Cardiac septum (tissue), 1 donor: ENCODE measurements around the gene RHOJ. TPM values are rescaled to one million over a fixed set of nuclear protein-coding genes. Genes with fewer than 3 reads are reported as not detected.
"Not testable (repeated sequence)": the region's sequence is repeated elsewhere in the genome, so short reads cannot be mapped to it uniquely, and the experiment has no call there.

Experiments
- DNase-seq: peaks from one replicate; pipeline ENCODE4 v3.0.0-alpha.2; 2020; ENCODE audit warnings: low spot score
- intact Hi-C: fragments of 100-400 bp; cut with DNase I; formaldehyde crosslinking; loops from one replicate; pipeline ENCODE4 v1.14.0; 2022
- long read RNA-seq: library from polyadenylated mRNA; unstranded; transcript quantifications from one replicate; pipeline ENCODE4 v2.0.0, GENCODE V29; 2021
- total RNA-seq: library from RNA; stranded (reverse); fragmentation: NEBNext Ultra II Directional; extraction: Animal tissue kit (Norgen Biotek cat#: 25700); gene quantifications from one replicate; pipeline ENCODE4 v1.2.1, GENCODE V29; 2021
- donor health status: DM: no; HTN: no; CAD: no.

RHOJ gene
- 14.7 TPM for total RNA-seq
- long read RNA-seq, partial matches to known transcripts = 2 of 13 reads
- long read RNA-seq, other reads (novel, unspliced or antisense) = 8 of 13 reads

DNA sequence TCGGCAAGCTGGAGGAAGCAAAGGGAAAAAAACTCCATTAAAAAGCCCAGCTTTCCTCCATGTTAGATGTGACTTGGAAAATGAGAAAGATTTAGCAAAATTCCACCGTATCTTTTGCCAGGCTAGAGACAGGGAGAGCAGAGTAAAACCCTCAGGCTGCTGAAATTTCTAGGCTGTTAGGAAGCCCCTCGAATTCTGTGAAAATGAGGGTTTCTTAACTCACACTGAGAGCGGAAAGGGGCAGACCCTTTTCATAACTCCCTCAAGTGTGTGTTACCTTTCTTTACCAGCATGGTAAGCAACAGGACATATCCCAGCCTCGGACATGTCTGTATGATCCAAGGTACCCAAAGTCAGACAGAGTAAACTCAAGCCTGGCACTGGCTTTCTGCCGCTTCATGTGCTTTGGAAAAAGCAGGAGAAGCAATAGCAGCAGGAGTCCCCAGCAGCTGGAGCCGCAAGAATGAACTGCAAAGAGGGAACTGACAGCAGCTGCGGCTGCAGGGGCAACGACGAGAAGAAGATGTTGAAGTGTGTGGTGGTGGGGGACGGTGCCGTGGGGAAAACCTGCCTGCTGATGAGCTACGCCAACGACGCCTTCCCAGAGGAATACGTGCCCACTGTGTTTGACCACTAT lies at the start of gene RHOJ:
Gene RHOJ, plus strand, starts transcription at position 37 of the 637 bp plus-strand sequence. Its CDS starts 427 bp downstream, at position 464.
- no peak for DNase-seq
- intact Hi-C loops = loop anchor here (1.0 kb wide), 1 partner anchor 21 kb away; no protein-coding TSS in a partner anchor

DNA sequence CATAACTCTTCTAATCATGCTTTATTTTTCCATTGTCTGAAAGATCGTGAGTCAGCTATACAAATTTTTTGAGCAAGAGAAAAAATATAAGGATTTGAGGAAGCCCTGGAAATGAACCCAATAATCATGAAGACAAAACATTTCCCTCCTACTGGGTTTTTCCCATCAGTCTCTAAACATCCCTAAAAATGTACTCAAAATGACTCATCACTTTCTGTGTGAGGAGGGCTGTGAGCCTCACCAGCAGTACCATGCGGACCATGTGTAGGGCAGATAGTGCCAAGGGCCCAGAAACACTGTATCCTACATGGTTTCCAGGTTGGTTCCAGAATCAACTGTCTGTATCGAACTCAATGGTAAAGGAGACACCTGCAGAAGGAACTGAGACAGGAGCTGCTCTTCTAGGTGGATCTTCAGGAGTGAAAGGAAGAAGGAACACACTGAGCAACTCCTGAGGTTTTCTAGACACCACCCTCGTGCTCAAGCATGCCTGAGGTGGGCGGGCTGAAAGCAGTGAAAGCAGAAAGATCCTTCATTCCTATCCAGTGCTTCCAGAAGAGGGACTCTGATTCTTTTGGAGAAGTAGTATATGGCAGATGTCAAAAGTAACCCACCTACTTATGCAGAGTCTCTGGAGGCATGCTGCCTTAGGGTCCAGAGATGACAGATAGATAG lies 48.6 kb upstream of the RHOJ start:
- DNase-seq = no peak
- intact Hi-C loops = no loop called here

DNA sequence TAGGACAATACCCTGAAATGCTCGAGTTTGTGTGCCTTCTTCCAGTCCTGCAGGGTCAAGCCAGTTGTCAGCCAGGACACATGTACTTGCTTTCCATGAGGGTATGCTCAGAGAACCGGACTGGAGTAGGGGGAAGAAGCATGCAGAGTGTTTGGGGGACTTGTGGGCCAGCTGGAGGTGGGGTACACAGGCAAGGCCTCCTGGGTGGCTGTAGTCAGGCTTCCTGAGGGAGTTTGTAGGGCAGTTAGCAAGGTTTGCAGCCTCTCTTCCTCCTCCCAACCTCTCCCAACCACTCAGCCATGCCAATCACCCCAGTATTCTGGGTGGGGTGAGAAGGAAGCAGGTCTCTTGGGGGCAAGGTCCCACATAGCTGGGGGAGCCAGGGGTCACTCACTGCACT lies 47.0 kb upstream of the RHOJ start:
- intact Hi-C loops = no loop called here
- no peak for DNase-seq

DNA sequence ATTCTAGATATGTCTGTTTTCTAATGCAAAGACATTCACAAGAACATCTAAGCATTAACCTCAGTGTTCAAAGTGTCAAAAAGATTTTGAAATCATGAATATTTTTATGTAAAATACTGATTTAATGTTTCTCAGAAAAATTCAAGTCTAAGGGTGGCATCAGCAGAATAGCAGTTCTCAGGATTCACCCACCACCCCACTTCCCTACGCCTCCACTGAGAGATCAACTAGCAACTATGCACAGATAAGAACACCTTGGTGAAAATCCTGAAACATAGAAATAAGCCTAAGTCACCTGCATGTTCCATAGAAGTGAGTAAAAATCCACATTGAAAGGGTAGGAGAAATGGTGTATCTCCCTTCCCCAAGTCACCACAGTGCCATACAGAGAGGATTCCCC lies 40.9 kb upstream of the RHOJ start:
- DNase-seq = no peak
- intact Hi-C loops = no loop called here

DNA sequence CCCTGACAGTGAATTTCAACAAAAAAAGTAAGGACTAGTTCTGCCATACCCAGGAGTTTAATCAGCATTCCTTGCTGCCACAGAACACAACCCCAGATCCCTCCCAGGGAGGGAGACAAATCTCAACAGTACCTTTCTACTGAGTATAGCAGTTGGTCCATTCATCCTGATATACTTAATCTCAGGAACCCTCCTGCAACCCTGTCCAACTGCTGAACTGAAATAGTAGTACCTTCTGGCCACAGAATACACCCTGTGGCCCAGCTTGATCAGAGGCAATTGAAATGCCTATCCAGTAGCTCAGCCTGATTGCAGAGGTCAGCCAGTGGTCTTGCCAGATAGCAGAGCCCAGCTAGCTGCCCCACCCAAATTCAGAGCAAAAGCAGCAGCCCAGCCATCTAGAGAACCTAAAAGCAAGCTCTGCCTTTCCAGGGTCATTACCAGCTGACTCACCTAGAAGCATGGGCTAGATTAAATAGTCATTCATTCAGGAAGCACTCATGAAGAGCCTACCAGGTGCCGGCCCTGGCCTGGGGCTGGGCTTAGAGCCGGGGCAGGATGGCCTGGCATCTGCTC lies 40.0 kb upstream of the RHOJ start:
- intact Hi-C loops = no loop called here
- DNase-seq = no peak

DNA sequence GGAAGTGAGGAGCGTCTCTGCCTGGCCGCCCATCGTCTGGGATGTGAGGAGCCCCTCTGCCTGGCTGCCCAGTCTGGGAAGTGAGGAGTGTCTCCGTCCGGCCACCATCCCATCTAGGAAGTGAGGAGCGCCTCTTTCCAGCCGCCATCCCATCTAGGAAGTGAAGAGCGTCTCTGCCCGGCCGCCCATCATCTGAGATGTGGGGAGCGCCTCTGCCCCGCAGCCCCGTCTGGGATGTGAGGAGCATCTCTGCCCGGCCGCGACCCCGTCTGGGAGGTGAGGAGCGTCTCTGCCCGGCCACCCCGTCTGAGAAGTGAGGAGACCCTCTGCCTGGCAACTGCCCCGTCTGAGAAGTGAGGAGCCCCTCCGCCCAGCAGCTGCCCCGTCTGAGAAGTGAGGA lies 39.0 kb upstream of the RHOJ start:
- DNase-seq, intact Hi-C loops: not testable (repeated sequence)

DNA sequence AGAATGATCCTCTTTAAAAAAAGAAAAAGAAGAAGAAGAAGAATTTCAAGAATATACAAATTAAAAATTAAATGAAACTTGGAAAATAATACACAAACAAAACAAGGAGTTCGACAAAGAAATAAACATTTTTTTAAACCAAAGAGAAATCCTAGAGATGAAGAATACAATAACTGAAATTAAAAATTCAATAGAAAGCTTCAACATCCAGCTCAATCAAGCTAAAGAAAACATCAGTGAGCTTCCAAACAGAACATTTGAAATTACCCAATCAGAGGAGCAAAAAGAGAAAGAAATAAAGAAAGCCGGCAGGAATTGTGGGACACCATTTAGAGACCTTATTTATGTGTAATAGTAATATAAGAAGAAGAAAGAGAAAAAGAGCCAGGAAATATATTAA lies 37.2 kb upstream of the RHOJ start:
- DNase-seq = no peak
- intact Hi-C loops = no loop called here

DNA sequence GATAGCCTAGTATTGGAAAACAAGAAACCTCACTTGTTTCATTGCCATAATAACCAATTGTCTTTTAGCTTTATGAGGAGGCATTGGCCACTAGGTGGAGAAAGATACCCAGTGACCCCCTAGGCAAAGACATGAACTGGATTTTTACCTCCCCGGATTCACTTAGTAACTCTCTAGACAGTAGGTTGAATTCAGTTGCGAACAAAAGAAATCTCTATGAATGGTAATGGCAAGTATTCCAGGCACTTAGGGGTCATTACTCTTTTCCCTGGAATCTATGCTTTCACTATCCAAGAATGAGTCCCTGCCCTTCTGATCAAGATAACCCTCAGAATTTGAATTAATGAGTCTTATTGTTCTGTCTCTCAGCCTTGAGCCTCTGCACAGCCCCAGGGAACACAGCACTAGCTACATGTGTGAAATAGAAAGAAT lies 29.5 kb upstream of the RHOJ start:
- no peak for DNase-seq
- intact Hi-C loops = loop anchor here (2.0 to 10.0 kb wide), 2 partner anchors 102 to 200 kb away; no protein-coding TSS in a partner anchor

DNA sequence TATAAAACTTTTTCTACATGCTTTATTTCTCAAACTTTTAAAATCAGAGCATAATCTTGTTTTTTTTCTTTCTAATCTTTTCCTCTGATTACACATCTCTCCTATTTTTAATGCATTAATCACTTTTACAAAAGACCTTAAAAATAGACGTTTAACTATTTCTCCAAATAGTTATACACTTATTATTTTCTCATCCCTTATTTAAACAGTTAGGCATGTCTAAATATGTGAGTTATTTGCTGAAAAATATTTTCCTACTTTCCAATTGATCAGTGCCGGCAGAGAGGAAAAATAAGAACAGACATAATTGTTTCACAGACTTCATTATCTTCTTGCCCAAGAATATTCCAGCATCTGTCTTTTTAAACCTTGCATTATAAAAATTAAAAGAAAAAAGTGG lies 28.7 kb upstream of the RHOJ start:
- intact Hi-C loops = loop anchor here (2.0 to 10.0 kb wide), 2 partner anchors 101 to 199 kb away; no protein-coding TSS in a partner anchor
- no peak for DNase-seq

DNA sequence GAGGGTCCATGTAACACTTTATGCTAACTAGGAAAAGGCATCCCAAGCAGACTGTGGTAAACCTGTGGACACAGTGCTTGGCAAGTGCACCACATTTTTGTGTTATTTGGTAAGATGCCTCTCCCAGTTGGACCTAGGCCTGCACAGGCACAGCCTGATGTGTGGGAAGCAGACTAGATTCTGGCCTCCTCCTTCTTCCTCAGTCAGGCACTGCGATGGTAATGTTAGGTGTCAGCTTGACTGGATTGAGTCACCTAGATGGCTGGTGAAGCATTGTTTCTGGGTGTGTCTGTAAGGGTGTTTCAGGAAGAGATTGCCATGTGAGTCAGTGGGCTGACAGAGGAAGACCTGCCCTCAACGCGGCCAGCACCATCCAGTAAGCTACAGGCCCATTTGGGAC lies 25.3 kb upstream of the RHOJ start:
- intact Hi-C loops = loop anchor here (10.0 kb wide), 1 partner anchor 196 kb away; no protein-coding TSS in a partner anchor
- DNase-seq = no peak

DNA sequence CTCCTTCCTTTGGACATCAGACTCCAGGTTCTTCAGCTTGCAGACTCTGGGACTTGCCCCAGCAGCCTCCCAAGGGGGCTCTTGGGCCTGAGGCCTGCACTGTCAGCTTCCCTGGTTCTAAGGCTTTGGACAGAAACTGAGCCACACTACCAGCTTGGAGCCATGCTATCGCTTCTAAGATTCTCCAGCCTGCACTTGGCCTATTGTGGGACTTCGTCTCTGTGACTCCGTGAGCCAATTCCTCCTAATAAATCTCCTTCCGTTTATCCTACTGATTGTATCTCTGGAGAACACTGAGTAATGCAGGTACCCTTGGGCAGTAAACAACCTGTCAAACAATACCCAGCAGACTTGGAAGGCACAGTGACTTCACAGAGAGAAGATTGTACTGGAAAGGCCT lies 24.9 kb upstream of the RHOJ start:
- intact Hi-C loops = loop anchor here (10.0 kb wide), 1 partner anchor 195 kb away; no protein-coding TSS in a partner anchor
- DNase-seq = no peak

DNA sequence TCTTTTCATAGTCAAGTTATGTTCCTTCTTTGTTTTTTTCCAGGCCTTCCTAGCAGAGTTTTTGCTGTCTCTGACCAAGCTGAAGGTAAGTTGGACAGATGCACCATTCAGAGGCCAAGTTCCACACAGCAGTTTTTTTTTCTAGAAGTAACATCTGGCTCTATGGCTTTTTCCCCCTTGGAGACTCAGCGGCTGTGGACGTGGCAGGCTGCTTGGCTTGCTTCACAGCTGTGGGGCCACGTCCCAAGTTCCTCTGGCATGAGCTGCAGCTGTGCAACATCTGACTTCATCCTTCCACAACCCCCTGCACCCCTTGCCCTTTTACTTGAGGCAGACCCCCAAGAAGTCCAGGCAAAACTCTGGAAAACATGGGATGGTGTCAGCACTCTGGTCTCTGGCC lies 24.2 kb upstream of the RHOJ start:
- DNase-seq = no peak
- intact Hi-C loops = no loop called here

DNA sequence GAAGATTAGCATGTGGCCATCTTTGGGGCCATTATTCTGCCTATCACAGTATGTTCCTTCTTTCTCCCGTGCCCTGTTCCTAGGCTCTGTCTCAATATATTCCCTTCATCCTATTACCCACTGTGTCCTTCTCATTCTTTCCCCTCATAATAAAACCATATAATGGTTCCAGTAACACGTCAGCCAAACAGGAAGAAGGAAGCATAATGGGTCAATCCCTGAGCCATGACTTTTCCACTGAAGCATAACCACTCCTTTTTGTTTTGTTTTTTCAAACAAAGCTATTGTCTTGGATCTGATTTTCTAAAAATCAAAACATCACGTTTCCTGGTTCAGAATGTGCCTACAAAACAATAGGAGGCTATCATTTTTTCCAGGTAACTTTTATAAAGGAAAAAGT lies 21.3 kb upstream of the RHOJ start:
- DNase-seq = no peak

DNA sequence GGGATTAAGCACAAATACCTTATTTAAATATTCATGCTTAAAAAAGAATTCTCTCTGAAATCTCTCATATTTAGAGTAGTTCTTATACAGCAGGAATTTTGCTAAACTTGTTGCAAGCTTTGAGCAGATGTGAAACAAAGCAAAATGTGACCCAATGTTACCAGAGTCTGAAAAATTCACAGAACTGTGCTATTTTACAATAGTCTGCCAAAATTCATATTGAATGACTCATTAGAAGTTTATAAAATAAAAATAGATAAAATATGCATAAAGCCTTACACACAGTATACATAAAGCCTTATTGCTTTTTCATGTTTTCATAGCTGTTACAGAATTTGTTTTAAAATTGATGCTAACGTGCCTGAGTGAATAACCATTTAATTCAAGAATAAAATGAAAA lies 17.8 kb upstream of the RHOJ start:
- no peak for DNase-seq
- intact Hi-C loops = no loop called here

More for the DNA sequence above, 21.3 kb upstream of the RHOJ start:
- intact Hi-C loops = loop anchor here (1.0 kb wide), 1 partner anchor 21 kb away; the partner anchor contains the start of gene RHOJ

DNA sequence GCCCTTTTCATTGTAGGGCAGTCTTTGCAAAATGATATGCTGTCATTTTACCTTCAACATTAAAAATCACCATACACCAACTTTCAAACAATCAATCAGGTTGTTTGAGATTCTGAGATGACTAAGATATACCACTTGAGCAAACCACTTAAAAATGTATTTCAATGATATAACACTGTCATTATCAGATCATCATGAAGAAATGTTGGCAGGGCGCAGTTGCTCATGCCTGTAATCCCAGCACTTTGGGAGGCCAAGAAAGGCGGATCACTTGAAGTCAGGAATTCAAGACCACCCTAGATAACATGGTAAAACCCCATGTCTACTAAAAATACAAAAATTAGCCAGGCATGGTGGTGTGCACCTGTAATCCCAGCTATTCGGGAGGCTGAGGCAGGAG lies 13.0 kb upstream of the RHOJ start:
- intact Hi-C loops = no loop called here
- no peak for DNase-seq

DNA sequence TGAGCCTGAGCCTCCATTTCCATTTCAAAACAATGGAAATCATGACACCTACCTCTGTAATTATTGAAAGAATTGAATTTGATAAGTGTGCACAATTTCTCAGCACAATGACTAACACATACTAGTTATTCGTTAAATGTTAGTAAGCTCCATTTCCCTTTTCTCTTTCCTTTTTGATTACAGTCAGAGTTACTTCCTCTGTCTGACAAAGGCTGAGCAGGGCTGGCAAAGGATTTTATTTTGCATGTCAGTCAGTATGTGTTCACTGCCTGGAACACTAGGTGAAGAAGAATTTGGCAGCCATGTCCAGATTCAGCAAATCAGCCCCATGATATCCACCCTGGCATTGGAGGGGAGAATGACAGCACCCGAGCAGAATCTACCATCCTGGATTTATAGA lies 12.2 kb upstream of the RHOJ start:
- intact Hi-C loops = no loop called here
- DNase-seq = no peak

DNA sequence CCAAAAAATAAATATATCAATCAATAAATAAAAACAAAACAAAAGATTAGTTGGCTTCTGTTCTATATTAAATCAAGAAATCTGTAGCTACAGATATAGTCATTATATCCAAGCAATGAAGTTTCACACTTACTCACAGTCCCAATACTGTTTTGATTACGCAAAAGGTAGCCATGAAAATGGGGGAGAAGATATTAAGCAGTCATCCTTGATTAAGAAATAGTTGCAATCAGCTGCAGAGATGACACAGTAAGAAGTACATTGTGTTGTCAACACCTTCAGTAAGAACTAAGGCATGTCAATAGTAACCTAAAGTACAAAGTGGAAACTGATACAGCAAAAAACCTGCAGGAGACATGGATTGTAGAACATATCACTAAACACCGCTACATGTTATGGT lies 11.0 kb upstream of the RHOJ start:
- intact Hi-C loops = no loop called here
- no peak for DNase-seq

DNA sequence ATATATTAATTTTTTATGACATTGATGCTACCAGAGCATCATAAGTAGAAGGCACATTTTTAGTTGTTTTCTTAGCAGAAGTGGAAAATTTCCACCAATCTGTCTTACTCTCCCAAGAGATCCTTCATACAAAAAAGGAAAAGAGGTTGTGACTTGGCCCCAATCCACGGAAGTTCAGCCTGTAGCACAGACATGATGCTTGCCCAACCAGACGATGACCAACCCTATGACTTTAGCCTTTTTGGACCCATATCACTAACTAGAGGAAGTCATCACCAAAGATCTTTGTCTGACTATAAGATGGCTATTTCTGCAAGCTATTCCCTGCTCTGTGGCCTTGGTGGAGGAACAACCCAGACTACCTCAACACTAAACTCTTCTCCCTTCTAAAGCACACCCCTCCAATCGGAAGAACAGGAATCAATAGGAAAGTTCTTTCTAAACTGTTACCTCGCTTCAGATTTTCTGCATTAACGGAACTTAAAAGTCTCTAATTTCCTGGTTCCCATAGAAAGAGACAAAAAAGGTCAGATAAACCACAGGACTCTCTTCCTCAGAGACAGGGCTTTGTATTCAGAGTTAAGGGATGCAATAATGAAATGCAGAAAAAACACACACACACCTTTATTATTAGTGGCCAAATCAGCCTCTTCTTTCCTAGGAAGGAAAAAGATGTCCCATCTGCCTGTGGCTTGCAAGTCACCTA lies 4.1 kb upstream of the RHOJ start:
- intact Hi-C loops = no loop called here

DNA sequence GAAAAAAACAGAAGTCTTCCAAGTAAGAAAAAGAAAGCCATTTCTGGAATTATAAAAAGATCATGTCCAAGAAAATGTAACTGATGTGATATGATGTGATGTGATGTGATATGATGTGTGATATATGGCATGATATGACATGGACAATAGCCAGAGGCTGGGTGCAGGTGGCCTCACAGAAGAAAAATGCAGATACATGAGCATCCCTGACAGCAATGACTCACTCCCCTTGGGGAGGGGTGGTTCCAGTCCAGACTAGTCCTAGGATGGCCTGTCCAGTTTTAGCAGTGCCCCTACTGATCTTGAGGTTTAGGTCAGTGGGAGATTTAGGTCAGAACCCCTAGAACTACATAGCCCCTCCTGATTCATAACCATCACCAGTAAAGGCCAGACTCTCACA lies 3.5 kb upstream of the RHOJ start:
- intact Hi-C loops = no loop called here
- no peak for DNase-seq

More for the DNA sequence above, 4.1 kb upstream of the RHOJ start:
- DNase-seq = no peak

DNA sequence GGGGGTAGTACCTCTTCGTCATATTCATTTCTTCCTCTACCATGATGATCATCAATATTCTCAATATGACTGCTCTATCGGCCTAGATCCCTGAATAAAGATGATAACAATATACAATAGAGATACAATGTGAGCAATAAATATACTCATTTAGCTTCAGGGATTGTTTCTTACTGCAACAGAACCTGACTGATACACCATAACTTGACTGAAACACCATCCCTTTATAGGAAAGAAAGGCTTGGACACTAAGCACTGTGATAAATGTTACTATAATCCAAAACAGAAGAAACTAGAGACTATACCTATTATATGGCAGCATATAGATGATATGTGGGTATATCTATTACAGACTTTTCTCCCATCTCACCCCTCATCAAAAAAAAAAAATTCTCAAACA lies 1.2 kb upstream of the RHOJ start:
- intact Hi-C loops = no loop called here
- DNase-seq = no peak
